GM23338 (cell line): ENCODE data around the gene LRIF1. TPM values are rescaled to one million over a fixed set of nuclear protein-coding genes. Genes with fewer than 3 reads are reported as not detected.
A peak's percentile ranks its signal among the peaks of the same experiment; 100 is the strongest.

Experiments
- ATAC-seq: fragments of 200-7000 bp; cut with Tn5 transposase; 3 replicates; pipeline ENCODE4 v1.9.1; 2020
- DNase-seq: peaks from one replicate; pipeline ENCODE4 v3.0.0-alpha.2; 2015; ENCODE audit warnings: low spot score
- H2AFZ ChIP-seq: fragments of 200-600 bp; sonication (generic); 2 replicates; pipeline ENCODE4 v1.8.0; 2016; ENCODE audit warnings: antibody characterized with exemption, mild to moderate bottlenecking, moderate library complexity
- H3F3A ChIP-seq: fragments of 200-600 bp; sonication (generic); replicated peaks from 2 replicates; pipeline ENCODE4 v1.8.0; 2017; ENCODE audit warnings: antibody characterized with exemption, mixed run types, low read depth
- H3K27ac ChIP-seq: fragments of 200-600 bp; sonication (generic); 2 replicates; pipeline ENCODE4 v1.6.1; 2016; ENCODE audit warnings: low read depth
- H3K27me3 ChIP-seq: fragments of 200-600 bp; sonication (generic); 2 replicates; pipeline ENCODE4 v1.8.0; 2016; ENCODE audit warnings: mild to moderate bottlenecking, mixed run types, moderate library complexity; ENCODE audit not compliant: insufficient read depth
- H3K36me3 ChIP-seq: fragments of 200-600 bp; sonication (generic); 2 replicates; pipeline ENCODE4 v1.8.0; 2016; ENCODE audit warnings: mild to moderate bottlenecking; ENCODE audit not compliant: insufficient read depth
- H3K4me1 ChIP-seq: fragments of 200-600 bp; sonication (generic); 2 replicates; pipeline ENCODE4 v1.8.0; 2016; ENCODE audit warnings: mild to moderate bottlenecking, moderate library complexity; ENCODE audit not compliant: insufficient read depth
- H3K4me2 ChIP-seq: fragments of 200-600 bp; sonication (generic); 2 replicates; pipeline ENCODE4 v1.7.1; 2017; ENCODE audit warnings: mixed run types
- H3K4me3 ChIP-seq: fragments of 200-600 bp; sonication (generic); 2 replicates; pipeline ENCODE4 v1.6.1; 2016; ENCODE audit warnings: mixed run types
- H3K79me2 ChIP-seq: fragments of 200-600 bp; sonication (generic); replicated peaks from 2 replicates; pipeline ENCODE4 v1.8.0; 2017; ENCODE audit warnings: mild to moderate bottlenecking; ENCODE audit not compliant: insufficient read depth
- H3K9me2 ChIP-seq: fragments of 200-600 bp; sonication (generic); 2 replicates; pipeline ENCODE4 v1.8.0; 2017; ENCODE audit not compliant: insufficient read depth
- H4K20me1 ChIP-seq: fragments of 200-600 bp; sonication (generic); replicated peaks from 2 replicates; pipeline ENCODE4 v1.8.0; 2017; ENCODE audit warnings: mild to moderate bottlenecking; ENCODE audit not compliant: insufficient read depth
- H3K27ac Mint-ChIP-seq: 2 replicates; pipeline ENCODE4 v1.8.0; 2020; ENCODE audit warnings: inconsistent platforms, mild to moderate bottlenecking, moderate library complexity, mixed read lengths
- H3K27me3 Mint-ChIP-seq: 3 replicates; pipeline ENCODE4 v1.8.0; 2022; ENCODE audit warnings: low read depth, mild to moderate bottlenecking, moderate library complexity, mixed read lengths, inconsistent platforms; ENCODE audit not compliant: insufficient read depth, poor library complexity
- H3K36me3 Mint-ChIP-seq: 3 replicates; pipeline ENCODE4 v1.8.0; 2021; ENCODE audit warnings: low read depth, mild to moderate bottlenecking, inconsistent platforms, moderate library complexity, mixed read lengths
- H3K4me1 Mint-ChIP-seq: 3 replicates; pipeline ENCODE4 v1.8.0; 2020; ENCODE audit warnings: mild to moderate bottlenecking, inconsistent platforms, mixed read lengths
- H3K4me3 Mint-ChIP-seq: 3 replicates; pipeline ENCODE4 v1.8.0; 2021; ENCODE audit warnings: moderate library complexity, mild to moderate bottlenecking, inconsistent platforms, mixed read lengths
- H3K9me3 Mint-ChIP-seq: 3 replicates; pipeline ENCODE4 v1.8.0; 2020; ENCODE audit warnings: moderate library complexity, mild to moderate bottlenecking, inconsistent platforms, mixed read lengths
- CREB1 ChIP-seq: fragments of 250-450 bp; sonication (Bioruptor Pico); IDR thresholded peaks from 2 replicates; pipeline ENCODE4 v1.5.0; 2020; ENCODE audit warnings: low read depth, mild to moderate bottlenecking, moderate library complexity
- EZH2 ChIP-seq: fragments of 200-600 bp; sonication (generic); IDR thresholded peaks from one replicate; pipeline ENCODE4 v1.8.0; 2017; ENCODE audit warnings: antibody characterized with exemption, mild to moderate bottlenecking, low read depth; ENCODE audit not compliant: unreplicated experiment
- EZH2phosphoT487 ChIP-seq: fragments of 200-600 bp; sonication (generic); IDR thresholded peaks from one replicate; pipeline ENCODE4 v1.8.1; 2018; ENCODE audit warnings: antibody characterized with exemption; ENCODE audit not compliant: unreplicated experiment
- JUNB ChIP-seq: IDR thresholded peaks from one replicate; pipeline ENCODE4 v1.6.1; 2016; ENCODE audit warnings: antibody characterized with exemption; ENCODE audit not compliant: unreplicated experiment
- NANOG ChIP-seq: IDR thresholded peaks from 2 replicates; pipeline ENCODE4 v1.6.1; 2016; ENCODE audit warnings: antibody characterized with exemption, borderline replicate concordance
- ZNF331 ChIP-seq: fragments of 250-450 bp; sonication (Bioruptor Pico); IDR thresholded peaks from 2 replicates; pipeline ENCODE4 v1.5.0; 2020; ENCODE audit warnings: low read depth, mild to moderate bottlenecking, moderate library complexity
- polyA plus RNA-seq: library from polyadenylated mRNA; unstranded; fragments of >200 nt; fragmentation: Nextera tagmentation; extraction: Ambion mirVana; gene quantifications from 2 replicates; pipeline ENCODE4 v1.2.1, GENCODE V29; 2016
- total RNA-seq: library from RNA; depleted of rRNA; stranded (reverse); fragments of >200 nt; shearing (Covaris generic); gene quantifications from 2 replicates; pipeline ENCODE4 v1.2.3, GENCODE V29; 2014
- TF ChIP-seq, protein P1 (sequence below): IDR thresholded peaks from one replicate; pipeline ENCODE4 v1.6.1; 2018; ENCODE audit warnings: antibody characterized with exemption; ENCODE audit not compliant: unreplicated experiment
- TF ChIP-seq, protein P2 (sequence below): IDR thresholded peaks from 2 replicates; pipeline ENCODE4 v1.6.1; 2016; ENCODE audit warnings: antibody characterized with exemption
- TF ChIP-seq, protein P3 (sequence below), 2 experiments: fragments of 200-600 bp in 1 of 2; sonication (generic) in 1 of 2; conservative IDR thresholded peaks; 2 replicates each; pipeline versions ENCODE4 v1.5.1 to v1.6.1; 2016 to 2017; ENCODE audit warnings: antibody characterized with exemption in 2 of 2, low read depth in 2 of 2, mild to moderate bottlenecking in 2 of 2, moderate library complexity in 1 of 2
- TF ChIP-seq, protein P4 (sequence below): fragments of 250-450 bp; sonication (Bioruptor Pico); IDR thresholded peaks from 2 replicates; pipeline ENCODE4 v1.5.0; 2020; ENCODE audit warnings: mild to moderate bottlenecking, moderate library complexity

Gene LRIF1
- total and polyA plus RNA-seq, 2 experiments from 2014 or later: 32.6 to 37.9 TPM

DNA sequence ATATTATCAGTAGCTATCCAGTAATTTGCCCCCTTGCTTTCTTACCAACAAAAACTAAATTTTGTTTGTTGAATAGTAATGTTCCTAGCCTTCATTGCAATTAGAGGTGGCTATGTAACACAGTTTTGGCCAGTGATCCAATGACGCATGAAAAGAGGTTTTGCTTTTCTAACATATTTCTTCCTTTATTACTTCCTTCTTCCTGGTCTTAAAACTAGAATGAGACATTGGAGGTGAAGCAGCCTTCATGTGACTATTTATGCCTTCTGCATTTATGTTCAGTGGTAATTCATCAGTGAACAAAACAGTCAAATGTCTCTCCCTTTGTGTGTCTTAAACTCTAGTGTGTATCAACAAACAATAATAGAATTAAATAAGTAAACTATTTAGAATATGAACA is 35.5 kb downstream of the LRIF1 start (continued):
- TF ChIP-seq, protein P1, sequence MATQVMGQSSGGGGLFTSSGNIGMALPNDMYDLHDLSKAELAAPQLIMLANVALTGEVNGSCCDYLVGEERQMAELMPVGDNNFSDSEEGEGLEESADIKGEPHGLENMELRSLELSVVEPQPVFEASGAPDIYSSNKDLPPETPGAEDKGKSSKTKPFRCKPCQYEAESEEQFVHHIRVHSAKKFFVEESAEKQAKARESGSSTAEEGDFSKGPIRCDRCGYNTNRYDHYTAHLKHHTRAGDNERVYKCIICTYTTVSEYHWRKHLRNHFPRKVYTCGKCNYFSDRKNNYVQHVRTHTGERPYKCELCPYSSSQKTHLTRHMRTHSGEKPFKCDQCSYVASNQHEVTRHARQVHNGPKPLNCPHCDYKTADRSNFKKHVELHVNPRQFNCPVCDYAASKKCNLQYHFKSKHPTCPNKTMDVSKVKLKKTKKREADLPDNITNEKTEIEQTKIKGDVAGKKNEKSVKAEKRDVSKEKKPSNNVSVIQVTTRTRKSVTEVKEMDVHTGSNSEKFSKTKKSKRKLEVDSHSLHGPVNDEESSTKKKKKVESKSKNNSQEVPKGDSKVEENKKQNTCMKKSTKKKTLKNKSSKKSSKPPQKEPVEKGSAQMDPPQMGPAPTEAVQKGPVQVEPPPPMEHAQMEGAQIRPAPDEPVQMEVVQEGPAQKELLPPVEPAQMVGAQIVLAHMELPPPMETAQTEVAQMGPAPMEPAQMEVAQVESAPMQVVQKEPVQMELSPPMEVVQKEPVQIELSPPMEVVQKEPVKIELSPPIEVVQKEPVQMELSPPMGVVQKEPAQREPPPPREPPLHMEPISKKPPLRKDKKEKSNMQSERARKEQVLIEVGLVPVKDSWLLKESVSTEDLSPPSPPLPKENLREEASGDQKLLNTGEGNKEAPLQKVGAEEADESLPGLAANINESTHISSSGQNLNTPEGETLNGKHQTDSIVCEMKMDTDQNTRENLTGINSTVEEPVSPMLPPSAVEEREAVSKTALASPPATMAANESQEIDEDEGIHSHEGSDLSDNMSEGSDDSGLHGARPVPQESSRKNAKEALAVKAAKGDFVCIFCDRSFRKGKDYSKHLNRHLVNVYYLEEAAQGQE: no peak
- no peak for TF ChIP-seq NANOG
- no peak for TF ChIP-seq EZH2

DNA sequence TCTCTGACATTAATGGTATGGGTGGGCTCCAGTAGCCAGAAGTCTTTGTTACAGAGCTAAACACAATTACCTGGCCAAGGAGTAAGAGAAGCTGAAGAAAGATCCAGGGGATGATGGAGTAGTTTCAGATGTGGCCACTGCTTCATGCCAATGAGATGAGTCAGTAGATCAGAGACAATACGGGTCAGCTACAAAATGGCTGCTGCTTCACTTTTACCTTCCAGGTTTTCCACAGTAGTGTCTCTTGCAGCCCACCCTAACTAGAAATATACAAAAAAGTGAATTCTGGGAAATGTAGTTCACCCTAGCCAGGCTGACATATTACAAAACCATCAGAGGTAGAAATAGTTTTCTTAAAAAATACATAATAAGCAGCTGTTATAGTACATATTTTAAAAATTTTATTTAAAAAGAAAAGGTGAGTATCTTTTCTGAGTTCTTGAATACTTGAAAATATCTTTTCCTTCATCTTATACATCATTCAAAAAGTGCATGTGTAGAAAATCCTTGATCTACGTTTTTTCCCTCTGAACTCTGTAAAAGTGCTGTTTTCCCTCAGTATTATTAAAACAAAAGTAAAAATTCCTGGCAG is 36.1 kb downstream of the LRIF1 start:
- Histone ChIP-seq H3K27me3 (no peaks in the 10 kb centered on the region), H3F3A (no peaks in the 10 kb centered on the region), H3K4me2 (peak overlapping the region; percentile 33), H3K9me2 (peaks cover 8% of the 10 kb centered on the region; the same call in 1 of the 2 replicates), H3K27ac (no peak overlapping the region), H3K4me1 (no peaks in the 10 kb centered on the region), H4K20me1 (no peaks in the 10 kb centered on the region), H2AFZ (peak overlapping the region; percentile 74; the same call in 1 of the 2 replicates), H3K36me3 (no peaks in the 10 kb centered on the region), H3K4me3 (0 out of 2 replicates have a peak overlapping the region, but pooled peaks have one; percentile 6), H3K79me2 (no peaks in the 10 kb centered on the region)
- Mint-ChIP-seq H3K9me3 (peaks cover 11% of the 10 kb centered on the region; the same call in 2 of the 3 replicates), H3K36me3 (peaks cover 12% of the 10 kb centered on the region; the same call in 2 of the 3 replicates), H3K4me1 (peaks cover 6% of the 10 kb centered on the region; the same call in 2 of the 3 replicates), H3K4me3 (peak overlapping the region; percentile 57), H3K27me3 (peaks cover 3% of the 10 kb centered on the region), H3K27ac (peak overlapping the region; percentile 86)
- ATAC-seq: peak; percentile 74
- TF ChIP-seq EZH2 (no peak), EZH2phosphoT487 (no peak), CREB1 (CRISPR knock-in tag) (no peak), JUNB (no peak), ZNF331 (CRISPR knock-in tag) (no peak)
- TF ChIP-seq, protein P2, sequence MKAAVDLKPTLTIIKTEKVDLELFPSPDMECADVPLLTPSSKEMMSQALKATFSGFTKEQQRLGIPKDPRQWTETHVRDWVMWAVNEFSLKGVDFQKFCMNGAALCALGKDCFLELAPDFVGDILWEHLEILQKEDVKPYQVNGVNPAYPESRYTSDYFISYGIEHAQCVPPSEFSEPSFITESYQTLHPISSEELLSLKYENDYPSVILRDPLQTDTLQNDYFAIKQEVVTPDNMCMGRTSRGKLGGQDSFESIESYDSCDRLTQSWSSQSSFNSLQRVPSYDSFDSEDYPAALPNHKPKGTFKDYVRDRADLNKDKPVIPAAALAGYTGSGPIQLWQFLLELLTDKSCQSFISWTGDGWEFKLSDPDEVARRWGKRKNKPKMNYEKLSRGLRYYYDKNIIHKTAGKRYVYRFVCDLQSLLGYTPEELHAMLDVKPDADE: no peak
- TF ChIP-seq, protein P3, sequence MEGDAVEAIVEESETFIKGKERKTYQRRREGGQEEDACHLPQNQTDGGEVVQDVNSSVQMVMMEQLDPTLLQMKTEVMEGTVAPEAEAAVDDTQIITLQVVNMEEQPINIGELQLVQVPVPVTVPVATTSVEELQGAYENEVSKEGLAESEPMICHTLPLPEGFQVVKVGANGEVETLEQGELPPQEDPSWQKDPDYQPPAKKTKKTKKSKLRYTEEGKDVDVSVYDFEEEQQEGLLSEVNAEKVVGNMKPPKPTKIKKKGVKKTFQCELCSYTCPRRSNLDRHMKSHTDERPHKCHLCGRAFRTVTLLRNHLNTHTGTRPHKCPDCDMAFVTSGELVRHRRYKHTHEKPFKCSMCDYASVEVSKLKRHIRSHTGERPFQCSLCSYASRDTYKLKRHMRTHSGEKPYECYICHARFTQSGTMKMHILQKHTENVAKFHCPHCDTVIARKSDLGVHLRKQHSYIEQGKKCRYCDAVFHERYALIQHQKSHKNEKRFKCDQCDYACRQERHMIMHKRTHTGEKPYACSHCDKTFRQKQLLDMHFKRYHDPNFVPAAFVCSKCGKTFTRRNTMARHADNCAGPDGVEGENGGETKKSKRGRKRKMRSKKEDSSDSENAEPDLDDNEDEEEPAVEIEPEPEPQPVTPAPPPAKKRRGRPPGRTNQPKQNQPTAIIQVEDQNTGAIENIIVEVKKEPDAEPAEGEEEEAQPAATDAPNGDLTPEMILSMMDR (conservative IDR thresholded peaks at IDR 0.05; ENCODE audit: low read depth in 2 of 2): no peak
- TF ChIP-seq, protein P4, sequence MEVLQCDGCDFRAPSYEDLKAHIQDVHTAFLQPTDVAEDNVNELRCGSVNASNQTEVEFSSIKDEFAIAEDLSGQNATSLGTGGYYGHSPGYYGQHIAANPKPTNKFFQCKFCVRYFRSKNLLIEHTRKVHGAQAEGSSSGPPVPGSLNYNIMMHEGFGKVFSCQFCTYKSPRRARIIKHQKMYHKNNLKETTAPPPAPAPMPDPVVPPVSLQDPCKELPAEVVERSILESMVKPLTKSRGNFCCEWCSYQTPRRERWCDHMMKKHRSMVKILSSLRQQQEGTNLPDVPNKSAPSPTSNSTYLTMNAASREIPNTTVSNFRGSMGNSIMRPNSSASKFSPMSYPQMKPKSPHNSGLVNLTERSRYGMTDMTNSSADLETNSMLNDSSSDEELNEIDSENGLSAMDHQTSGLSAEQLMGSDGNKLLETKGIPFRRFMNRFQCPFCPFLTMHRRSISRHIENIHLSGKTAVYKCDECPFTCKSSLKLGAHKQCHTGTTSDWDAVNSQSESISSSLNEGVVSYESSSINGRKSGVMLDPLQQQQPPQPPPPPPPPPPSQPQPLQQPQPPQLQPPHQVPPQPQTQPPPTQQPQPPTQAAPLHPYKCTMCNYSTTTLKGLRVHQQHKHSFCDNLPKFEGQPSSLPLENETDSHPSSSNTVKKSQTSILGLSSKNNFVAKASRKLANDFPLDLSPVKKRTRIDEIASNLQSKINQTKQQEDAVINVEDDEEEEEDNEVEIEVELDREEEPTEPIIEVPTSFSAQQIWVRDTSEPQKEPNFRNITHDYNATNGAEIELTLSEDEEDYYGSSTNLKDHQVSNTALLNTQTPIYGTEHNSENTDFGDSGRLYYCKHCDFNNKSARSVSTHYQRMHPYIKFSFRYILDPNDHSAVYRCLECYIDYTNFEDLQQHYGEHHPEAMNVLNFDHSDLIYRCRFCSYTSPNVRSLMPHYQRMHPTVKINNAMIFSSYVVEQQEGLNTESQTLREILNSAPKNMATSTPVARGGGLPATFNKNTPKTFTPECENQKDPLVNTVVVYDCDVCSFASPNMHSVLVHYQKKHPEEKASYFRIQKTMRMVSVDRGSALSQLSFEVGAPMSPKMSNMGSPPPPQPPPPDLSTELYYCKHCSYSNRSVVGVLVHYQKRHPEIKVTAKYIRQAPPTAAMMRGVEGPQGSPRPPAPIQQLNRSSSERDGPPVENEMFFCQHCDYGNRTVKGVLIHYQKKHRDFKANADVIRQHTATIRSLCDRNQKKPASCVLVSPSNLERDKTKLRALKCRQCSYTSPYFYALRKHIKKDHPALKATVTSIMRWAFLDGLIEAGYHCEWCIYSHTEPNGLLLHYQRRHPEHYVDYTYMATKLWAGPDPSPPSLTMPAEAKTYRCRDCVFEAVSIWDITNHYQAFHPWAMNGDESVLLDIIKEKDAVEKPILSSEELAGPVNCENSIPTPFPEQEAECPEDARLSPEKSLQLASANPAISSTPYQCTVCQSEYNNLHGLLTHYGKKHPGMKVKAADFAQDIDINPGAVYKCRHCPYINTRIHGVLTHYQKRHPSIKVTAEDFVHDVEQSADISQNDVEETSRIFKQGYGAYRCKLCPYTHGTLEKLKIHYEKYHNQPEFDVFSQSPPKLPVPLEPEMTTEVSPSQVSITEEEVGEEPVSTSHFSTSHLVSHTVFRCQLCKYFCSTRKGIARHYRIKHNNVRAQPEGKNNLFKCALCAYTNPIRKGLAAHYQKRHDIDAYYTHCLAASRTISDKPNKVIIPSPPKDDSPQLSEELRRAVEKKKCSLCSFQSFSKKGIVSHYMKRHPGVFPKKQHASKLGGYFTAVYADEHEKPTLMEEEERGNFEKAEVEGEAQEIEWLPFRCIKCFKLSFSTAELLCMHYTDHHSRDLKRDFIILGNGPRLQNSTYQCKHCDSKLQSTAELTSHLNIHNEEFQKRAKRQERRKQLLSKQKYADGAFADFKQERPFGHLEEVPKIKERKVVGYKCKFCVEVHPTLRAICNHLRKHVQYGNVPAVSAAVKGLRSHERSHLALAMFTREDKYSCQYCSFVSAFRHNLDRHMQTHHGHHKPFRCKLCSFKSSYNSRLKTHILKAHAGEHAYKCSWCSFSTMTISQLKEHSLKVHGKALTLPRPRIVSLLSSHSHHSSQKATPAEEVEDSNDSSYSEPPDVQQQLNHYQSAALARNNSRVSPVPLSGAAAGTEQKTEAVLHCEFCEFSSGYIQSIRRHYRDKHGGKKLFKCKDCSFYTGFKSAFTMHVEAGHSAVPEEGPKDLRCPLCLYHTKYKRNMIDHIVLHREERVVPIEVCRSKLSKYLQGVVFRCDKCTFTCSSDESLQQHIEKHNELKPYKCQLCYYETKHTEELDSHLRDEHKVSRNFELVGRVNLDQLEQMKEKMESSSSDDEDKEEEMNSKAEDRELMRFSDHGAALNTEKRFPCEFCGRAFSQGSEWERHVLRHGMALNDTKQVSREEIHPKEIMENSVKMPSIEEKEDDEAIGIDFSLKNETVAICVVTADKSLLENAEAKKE (CRISPR knock-in tag): 0 out of 2 replicates have a peak, but pooled peaks have one; percentile 3
- DNase-seq: peak; percentile 72
